GM10266 (cell line): Measurements from ENCODE around the gene DIAPH3.

ENCODE experiments used
- DNase-seq: peaks from one replicate; pipeline ENCODE4 v3.0.0; 2012; ENCODE audit errors: extremely low spot score
- CTCF ChIP-seq: IDR thresholded peaks from 2 replicates; pipeline ENCODE4 v1.5.1; 2012; ENCODE audit warnings: mild to moderate bottlenecking, low read depth; ENCODE audit not compliant: control insufficient read depth, insufficient read depth; ENCODE audit errors: missing control alignments

DIAPH3 gene

DNA sequence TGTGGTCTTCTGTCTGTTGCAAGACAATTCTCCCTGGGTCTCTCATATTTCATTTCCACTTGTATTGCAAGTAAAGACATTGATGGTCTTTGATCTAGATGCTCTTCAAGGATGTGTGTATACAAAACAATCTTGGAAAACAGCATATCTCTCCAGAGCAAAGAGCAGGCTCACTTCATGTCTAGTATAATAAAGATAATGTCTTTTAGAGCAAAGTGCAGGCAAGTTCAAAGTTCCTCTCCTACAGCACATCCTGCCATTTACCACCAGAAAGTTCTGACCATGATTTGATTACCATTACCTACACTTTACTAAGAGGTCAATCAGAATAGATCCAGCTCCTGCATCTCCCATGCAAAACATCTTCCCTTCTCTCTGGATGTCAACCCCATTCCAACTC, 162.8 kb downstream of the DIAPH3 start:
- DNase-seq = no peak
- TF ChIP-seq CTCF = no peak

GRCh38 chr13:60000081-60000480, 163.6 kb downstream of the DIAPH3 start:
- no peak for DNase-seq
- TF ChIP-seq CTCF = no peak

GRCh38 chr13:59997976-59998375, 165.8 kb downstream of the DIAPH3 start:
- no peak for TF ChIP-seq CTCF
- no peak for DNase-seq

GRCh38 chr13:59996461-59996980, 167.2 kb downstream of the DIAPH3 start:
- no peak for DNase-seq
- TF ChIP-seq CTCF = no peak

DNA sequence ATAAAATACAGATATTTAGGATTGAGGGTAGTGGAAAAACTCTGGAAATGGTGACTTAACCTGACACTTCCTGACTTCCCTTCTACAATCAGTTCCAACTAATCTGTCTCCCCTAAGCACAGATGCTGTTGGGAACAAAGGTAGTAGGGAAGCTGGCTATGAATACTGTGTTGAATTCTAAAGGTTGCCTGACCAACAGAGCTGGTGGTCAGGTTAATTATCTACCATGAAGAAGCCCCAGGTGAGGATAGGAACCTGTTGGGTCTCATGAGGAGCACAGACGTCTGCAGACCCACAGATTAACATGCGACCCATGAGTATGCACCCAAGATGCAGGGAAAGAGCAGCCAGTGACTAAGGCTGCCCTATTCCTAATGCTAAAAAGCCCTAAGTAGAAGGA, 172.3 kb downstream of the DIAPH3 start:
- no peak for TF ChIP-seq CTCF
- DNase-seq = no peak

DNA sequence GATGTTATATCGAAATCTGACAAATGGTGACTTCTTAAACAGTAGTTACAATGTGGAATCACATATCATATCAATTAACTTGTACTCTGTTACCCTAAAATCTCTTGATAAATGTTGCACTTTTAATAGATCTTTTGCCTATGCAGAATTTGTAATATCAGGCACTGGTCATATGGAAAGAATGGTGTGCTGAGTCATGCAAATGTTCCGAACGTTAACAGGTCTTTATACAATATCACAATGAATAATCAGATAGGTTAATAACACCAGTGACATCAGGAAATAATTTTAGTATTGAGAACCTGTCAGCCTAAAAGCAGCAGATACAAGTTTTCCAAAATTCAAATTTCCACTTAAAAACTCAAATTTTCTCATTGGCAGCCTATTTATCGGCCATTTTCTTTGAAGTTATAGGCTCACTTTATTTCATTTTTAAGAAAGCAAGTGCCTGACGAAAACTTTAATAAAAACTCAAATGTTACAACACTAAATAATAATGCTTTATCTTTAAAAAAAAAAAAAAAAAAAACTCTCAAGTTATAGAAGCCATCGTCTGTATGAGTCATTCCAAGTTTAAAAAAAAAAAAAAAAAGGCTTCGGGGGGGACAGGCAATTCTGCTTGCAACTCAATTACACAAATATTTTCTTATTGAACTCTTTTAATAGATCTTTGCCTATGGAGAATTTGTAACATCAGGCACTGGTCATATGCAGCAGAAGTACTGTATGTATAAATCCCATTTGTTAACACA, 180.9 kb downstream of the DIAPH3 start:
- no peak for TF ChIP-seq CTCF
- DNase-seq = no peak

- TF ChIP-seq CTCF = no peak
- no peak for DNase-seq
These were observed 184.1 kb downstream of the DIAPH3 start for GRCh38 chr13:59979589-59979988.
